ENCODE results near the gene TRIP12. TPM values are rescaled to one million over a fixed set of nuclear protein-coding genes. Genes with fewer than 3 reads are reported as not detected.

TRIP12 gene
- total RNA-seq, 1 experiment from 2014 or later = 175 TPM

GRCh38 chr2:229714080-229714735, 207.6 kb downstream of the TRIP12 start, which contains the start of gene DNER:
DNER (minus strand) TSS chr2:229714555; CDS start chr2:229714423, 132 bp downstream.
- TF ChIP-seq ZFX (IDR thresholded peaks at IDR 0.05) (no peak), SRF (IDR thresholded peaks at IDR 0.05; ENCODE audit: low read depth) (no peak), TCF7L2 (IDR thresholded peaks at IDR 0.05; ENCODE audit: borderline replicate concordance, extremely low read depth, insufficient read depth, insufficient read length) (no peak), SP1 (IDR thresholded peaks at IDR 0.05; ENCODE audit: low read depth) (no peak), EZH2phosphoT487 (IDR thresholded peaks at IDR 0.05; ENCODE audit: borderline replicate concordance) (no peak), POLR2A (IDR thresholded peaks at IDR 0.05; ENCODE audit: borderline replicate concordance, extremely low read depth, insufficient read depth, insufficient read length) (no peak), ZNF274 (IDR thresholded peaks at IDR 0.05; ENCODE audit: low read depth, low read length) (no peak), CBX3 (IDR thresholded peaks at IDR 0.05; ENCODE audit: low read depth) (no peak), RAD21 (IDR thresholded peaks at IDR 0.05; ENCODE audit: low read depth) (no peak), FOSL1 (IDR thresholded peaks at IDR 0.05; ENCODE audit: low read depth) (no peak), CEBPB (IDR thresholded peaks at IDR 0.05; ENCODE audit: low read depth) (no peak)
- ChIA-PET RAD21 (ENCODE audit: low non-redundant PET in 1 of 2, low total read pairs in 2 of 2, uncharacterized antibody in 2 of 2, unreplicated experiment in 2 of 2) (no interaction called here), CTCF (interaction anchor here (1.2 kb wide), 1 partner anchor 283 kb away, joined by 4 read pairs; no protein-coding TSS in a partner anchor), POLR2A (no interaction called here)
- intact Hi-C loops (cut with micrococcal nuclease) = no loop called here
- H2AFZ ChIP-seq (ENCODE audit: low read depth, low read length, poor library complexity, severe bottlenecking) = no peak within 1 kb of the TSS
- no peaks in the 10 kb centered on the region for H3K9me3 ChIP-seq (ENCODE audit: control insufficient read depth in 1 of 2, insufficient read depth in 1 of 2, low read depth in 1 of 2, low read length in 2 of 2)
- peaks cover 30% of the 10 kb centered on the region for H3K27me3 ChIP-seq (ENCODE audit: insufficient read depth, low read length)
- BruUV-seq (replicated peaks) = no TSS peak
- no peak within 1 kb of the TSS; the same call in 1 of the 2 replicates for H3K27ac ChIP-seq (ENCODE audit: low read depth, low read length)
- no peaks in the 10 kb centered on the region for H3K79me2 ChIP-seq (ENCODE audit: insufficient read depth, low read length)
- DNase-seq (ENCODE audit: low read depth, low spot score) (no peak), ATAC-seq (peak; percentile 88)
- peak within 1 kb of the TSS; percentile 24 to 51 for H3K4me3 ChIP-seq (replicated peaks in 1 of 2; ENCODE audit: low read depth in 1 of 2, low read length in 2 of 2)
- no peaks in the 10 kb centered on the region for H4K20me1 ChIP-seq (ENCODE audit: insufficient read depth)
- no peaks in the 10 kb centered on the region for H3K9me2 ChIP-seq (ENCODE audit: insufficient read depth)
- H3K36me3 ChIP-seq (ENCODE audit: control insufficient read depth in 1 of 2, insufficient read depth in 2 of 2, low read length in 2 of 2) = no peaks in the 10 kb centered on the region
- H3K9ac ChIP-seq (ENCODE audit: low read length) = no peak within 1 kb of the TSS
- peaks cover 0 to 11% of the 10 kb centered on the region in 2 experiments; a peak in 2 of 4 replicates for H3K4me1 ChIP-seq (ENCODE audit: control insufficient read depth in 1 of 2, insufficient read depth in 2 of 2, low read length in 2 of 2)
- peak within 1 kb of the TSS; percentile 74 for H3K4me2 ChIP-seq (ENCODE audit: low read length)

Other genes with a start within 250 kb of the TRIP12 start
- gene DNER, start 207.5 kb downstream of the TRIP12 start, total RNA-seq (2021; ENCODE audit: unreplicated experiment) = 2.9 TPM
- 3.8 TPM for gene FBXO36, start 494 bp upstream of the TRIP12 start, total RNA-seq (2021; ENCODE audit: unreplicated experiment)
- 7.9 TPM for gene SLC16A14, start 146.9 kb upstream of the TRIP12 start, total RNA-seq (2021; ENCODE audit: unreplicated experiment)